HepG2 (cell line): ENCODE data around the gene FAM32A. TPM values are rescaled to one million over a fixed set of nuclear protein-coding genes. Genes with fewer than 3 reads are reported as not detected.

Source experiments
- ATAC-seq: fragments of 200-7000 bp; cut with Tn5 transposase; 3 replicates; pipeline ENCODE4 v1.9.1; 2020; ENCODE audit warnings: mild to moderate bottlenecking, moderate library complexity
- BruUV-seq: library from RNA; stranded (reverse); fragments of 400-500 nt; replicated peaks from 2 replicates; lab custom pipeline; 2021; lab: Mats Ljungman, UMichigan
- CTCF ChIA-PET: fragments of 300-600 bp; formaldehyde crosslinking; extraction: SDS; loops from one replicate; lab custom pipeline; 2021; ENCODE audit warnings: low total read pairs, inconsistent platforms, low intra/inter-chr PET ratio; lab: Yijun Ruan, JAX
- POLR2A ChIA-PET: fragments of 350-600 bp; sonication (Branson Sonifier 250); formaldehyde crosslinking; loops from one replicate; lab custom pipeline; 2020; ENCODE audit warnings: antibody characterized with exemption, inconsistent platforms; lab: Yijun Ruan, JAX
- DNase-seq: peaks from one replicate; pipeline ENCODE4 v3.0.0-alpha.2; 2015; ENCODE audit warnings: low spot score
- FAIRE-seq: peaks from 3 replicates; lab custom pipeline; 2011; peaks lifted over from hg19 to GRCh38; lab: Jason Lieb, UNC
- H2AFZ ChIP-seq: one replicate; pipeline ENCODE4 v1.6.1; 2011; ENCODE audit warnings: low read length, inconsistent platforms
- H3K27ac ChIP-seq: fragments of 300-600 bp; 3 replicates; pipeline ENCODE4 v1.8.0; 2011; ENCODE audit warnings: mixed run types, mild to moderate bottlenecking, mixed read lengths, low read length, inconsistent platforms; ENCODE audit not compliant: insufficient read depth; ENCODE audit errors: extremely low read length
- H3K27me3 ChIP-seq, 2 experiments: fragments of 200-600 bp in 1 of 2; 2 replicates in 1 of 2; 3 replicates in 1 of 2; pipeline versions ENCODE4 v1.6.0 to v1.8.0; 2011; ENCODE audit warnings: low read length in 2 of 2, mild to moderate bottlenecking in 2 of 2, moderate library complexity in 2 of 2, inconsistent platforms in 1 of 2; ENCODE audit not compliant: insufficient read depth in 2 of 2, control insufficient read depth in 1 of 2
- H3K36me3 ChIP-seq, 2 experiments: fragments of 200-600 bp in 1 of 2; replicated peaks in 1 of 2; 2 replicates in 1 of 2; 3 replicates in 1 of 2; pipeline versions ENCODE4 v1.5.1 to v1.8.0; 2011; ENCODE audit warnings: low read length in 2 of 2, inconsistent platforms in 1 of 2; ENCODE audit not compliant: insufficient read depth in 2 of 2, control insufficient read depth in 1 of 2
- H3K4me1 ChIP-seq: 2 replicates; pipeline ENCODE4 v1.5.1; 2012; ENCODE audit warnings: low read length, inconsistent platforms; ENCODE audit not compliant: insufficient read depth
- H3K4me2 ChIP-seq: 2 replicates; pipeline ENCODE4 v1.6.0; 2011; ENCODE audit warnings: low read depth, low read length, inconsistent platforms
- H3K4me3 ChIP-seq, 3 experiments: fragments of 200-600 bp in 1 of 3; sonication (generic), shearing (Covaris generic) in 1 of 3; replicated peaks in 1 of 3; 2 replicates each; pipeline ENCODE4 v1.5.1; 2011 to 2016; ENCODE audit warnings: low read length in 3 of 3, inconsistent platforms in 2 of 3, low read depth in 2 of 3, mild to moderate bottlenecking in 2 of 3, control low read depth in 1 of 3, mixed read lengths in 1 of 3; ENCODE audit not compliant: insufficient read depth in 1 of 3
- H3K79me2 ChIP-seq: one replicate; pipeline ENCODE4 v1.6.1; 2011; ENCODE audit warnings: low read length, inconsistent platforms; ENCODE audit not compliant: insufficient read depth
- H3K9ac ChIP-seq: 2 replicates; pipeline ENCODE4 v1.6.0; 2011; ENCODE audit warnings: mild to moderate bottlenecking, low read depth, low read length, inconsistent platforms; ENCODE audit not compliant: insufficient read depth
- H3K9me3 ChIP-seq: 2 replicates; pipeline ENCODE4 v1.5.1; 2012; ENCODE audit warnings: mild to moderate bottlenecking, low read length
- H4K20me1 ChIP-seq: 2 replicates; pipeline ENCODE4 v1.6.0; 2011; ENCODE audit warnings: inconsistent platforms, mild to moderate bottlenecking, low read length, moderate library complexity; ENCODE audit not compliant: insufficient read depth
- AKAP8 ChIP-seq: sonication (generic); formaldehyde crosslinking; IDR thresholded peaks from 2 replicates; pipeline ENCODE4 v1.5.1; 2020; ENCODE audit warnings: mild to moderate bottlenecking, missing genetic modification reagents
- CHD4 ChIP-seq: fragments of 200-600 bp; sonication (generic); IDR thresholded peaks from 2 replicates; pipeline ENCODE4 v1.7.0; 2017; ENCODE audit warnings: mild to moderate bottlenecking, low read length, borderline replicate concordance
- GZF1 ChIP-seq: sonication (generic); formaldehyde crosslinking; IDR thresholded peaks from 2 replicates; pipeline ENCODE4 v1.5.1; 2020; ENCODE audit warnings: mild to moderate bottlenecking, missing genetic modification reagents
- NAIF1 ChIP-seq: sonication (generic); formaldehyde crosslinking; IDR thresholded peaks from 2 replicates; pipeline ENCODE4 v1.5.0; 2020; ENCODE audit warnings: mild to moderate bottlenecking, missing genetic modification reagents, borderline replicate concordance
- NFIC ChIP-seq: IDR thresholded peaks from 2 replicates; pipeline ENCODE4 v1.6.1; 2012; ENCODE audit warnings: mild to moderate bottlenecking, low read length, inconsistent platforms
- RAD51 ChIP-seq: fragments of 450-650 bp; IDR thresholded peaks from 2 replicates; pipeline ENCODE4 v1.6.1; 2016; ENCODE audit warnings: borderline replicate concordance
- SMARCC2 ChIP-seq: fragments of 450-650 bp; IDR thresholded peaks from 2 replicates; pipeline ENCODE4 v1.6.1; 2017; ENCODE audit warnings: antibody characterized with exemption, mild to moderate bottlenecking
- SOX13 ChIP-seq, 3 experiments: fragments of 450-650 bp in 1 of 3; sonication (generic) in 1 of 3; formaldehyde crosslinking in 1 of 3; IDR thresholded peaks in 2 of 3; conservative IDR thresholded peaks in 1 of 3; 2 replicates each; pipeline versions ENCODE4 v1.5.0 to v1.6.1; 2016 to 2020; ENCODE audit warnings: antibody characterized with exemption in 1 of 3, mild to moderate bottlenecking in 1 of 3, missing compliant biosample characterization in 1 of 3, missing genetic modification reagents in 1 of 3, moderate library complexity in 1 of 3
- TCF7L2 ChIP-seq: IDR thresholded peaks from 2 replicates; pipeline ENCODE4 v1.6.1; 2011; ENCODE audit warnings: mild to moderate bottlenecking, low read depth, low read length, moderate library complexity
- ZBTB3 ChIP-seq: sonication (generic); formaldehyde crosslinking; IDR thresholded peaks from 2 replicates; pipeline ENCODE4 v1.4.0; 2020; ENCODE audit warnings: low read depth, mild to moderate bottlenecking, moderate library complexity, missing genetic modification reagents, borderline replicate concordance
- ZKSCAN1 ChIP-seq: fragments of 150-350 bp; IDR thresholded peaks from 2 replicates; pipeline ENCODE4 v1.6.1; 2014; ENCODE audit warnings: low read length
- ZNF24 ChIP-seq: fragments of 450-650 bp; IDR thresholded peaks from 2 replicates; pipeline ENCODE4 v1.6.1; 2017; ENCODE audit warnings: antibody characterized with exemption, mild to moderate bottlenecking
- ZNF264 ChIP-seq: sonication (generic); formaldehyde crosslinking; IDR thresholded peaks from 2 replicates; pipeline ENCODE4 v1.4.0; 2020; ENCODE audit warnings: missing genetic modification reagents
- ZNF329 ChIP-seq: sonication (generic); formaldehyde crosslinking; IDR thresholded peaks from 2 replicates; pipeline ENCODE4 v1.9.0; 2021; ENCODE audit warnings: low read depth, mild to moderate bottlenecking, missing genetic modification reagents
- ZNF556 ChIP-seq: sonication (generic); formaldehyde crosslinking; IDR thresholded peaks from 2 replicates; pipeline ENCODE4 v1.4.0; 2020; ENCODE audit warnings: mild to moderate bottlenecking, missing genetic modification reagents, borderline replicate concordance
- ZNF780A ChIP-seq: sonication (generic); formaldehyde crosslinking; IDR thresholded peaks from 2 replicates; pipeline ENCODE4 v1.8.0; 2022; ENCODE audit warnings: mild to moderate bottlenecking, missing genetic modification reagents, moderate library complexity
- WGBS: methylation state at CpG from one replicate; pipeline ENCODE4 v1.1.6; 2017; ENCODE audit warnings: low lambda C conversion rate; 5-methylcytosine and 5-hydroxymethylcytosine counted together
- in situ Hi-C: cut with HindIII; loops from 2 replicates; pipeline ENCODE4 v1.10.0; 2017; ENCODE audit warnings: low pct_unique_long_range_greater_than_20kb; ENCODE audit not compliant: extremely low pct_ligation_motif_present
- intact Hi-C: fragments of 100-400 bp; cut with micrococcal nuclease; formaldehyde crosslinking; loops from one replicate; pipeline ENCODE4 v1.10.0; 2022; ENCODE audit not compliant: unreplicated experiment
- polyA plus RNA-seq, 8 experiments: library from polyadenylated mRNA; depleted of rRNA in 3 of 8; stranded (reverse) in 7 of 8; unstranded in 1 of 8; fragments of >200 nt; fragmentation: Illumina TruSeq in 4 of 8; extraction: Trizol in 4 of 8; gene quantifications; 2 replicates each; pipeline versions ENCODE4 v1.2.1 to v1.2.3, GENCODE V29; 2011 to 2016; ENCODE audit warnings: low read depth in 4 of 8, missing spikeins in 1 of 8, mixed read lengths in 1 of 8; ENCODE audit not compliant: insufficient read depth in 1 of 8
- total RNA-seq, 5 experiments: library from RNA; depleted of rRNA; stranded (reverse); fragments of >200 nt; fragmentation: Illumina TruSeq; extraction: Trizol; gene quantifications; 2 replicates each; pipeline ENCODE4 v1.2.3, GENCODE V29; 2016; ENCODE audit warnings: low read depth in 1 of 5
- TF ChIP-seq, protein P1 (sequence below): IDR thresholded peaks from 2 replicates; pipeline ENCODE4 v1.4.0; 2020; ENCODE audit warnings: mild to moderate bottlenecking, missing genetic modification reagents

FAM32A gene
- total and polyA plus RNA-seq, 2 of the 13 experiments (the other 11 are each of a cell fraction or from before 2014, with no cell fraction given), result 85.8 to 86.2 TPM

DNA sequence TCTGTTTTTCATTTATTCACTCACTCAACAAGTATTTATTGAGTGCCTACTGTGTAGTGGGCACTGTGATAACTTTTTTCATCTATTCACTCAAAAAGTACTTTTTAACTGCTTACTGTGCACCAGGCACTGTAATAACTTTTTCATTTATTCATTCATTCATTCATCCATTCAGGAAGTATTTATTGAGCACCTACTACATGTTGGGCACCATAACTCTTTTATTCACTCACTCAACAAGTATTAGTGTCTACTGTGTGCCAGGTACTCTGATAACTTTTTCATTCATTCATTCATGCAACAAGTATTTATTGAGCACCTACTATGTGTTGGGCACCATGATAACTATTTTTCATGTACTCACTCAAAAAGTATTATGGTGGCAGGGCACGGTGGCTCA, 18.8 kb upstream of the FAM32A start:
- Histone ChIP-seq H3K27ac (no peak overlapping the region), H3K9ac (no peak overlapping the region), H3K4me2 (no peak overlapping the region), H3K27me3 (no peaks in the 10 kb centered on the region; a peak in 1 of 5 replicates), H3K36me3 (no peaks in the 10 kb centered on the region), H2AFZ (no peak overlapping the region), H3K9me3 (no peaks in the 10 kb centered on the region), H4K20me1 (no peaks in the 10 kb centered on the region), H3K4me3 (no peak overlapping the region), H3K79me2 (no peaks in the 10 kb centered on the region), H3K4me1 (peaks cover 36% of the 10 kb centered on the region)
- FAIRE-seq, result no peak
- ChIA-PET CTCF (no interaction called here), POLR2A (no interaction called here)
- in situ Hi-C loops (loop anchor here (25.0 kb wide), 1 partner anchor 529 kb away; the partner anchor contains the start of gene CYP4F3), intact Hi-C loops (no loop called here)
- no peak for ATAC-seq
- BruUV-seq, result no TSS peak
- TF ChIP-seq CHD4 (0 out of 2 replicates have a peak, but pooled peaks have one; percentile 37), RAD51 (no peak), ZKSCAN1 (peak; percentile 63; the same call in 1 of the 2 replicates), AKAP8 (CRISPR knock-in tag) (no peak), ZNF24 (peak; percentile 88)
- WGBS, result 82% methylated on average over 1 of the region's 1 CpG
- DNase-seq, result no peak

DNA sequence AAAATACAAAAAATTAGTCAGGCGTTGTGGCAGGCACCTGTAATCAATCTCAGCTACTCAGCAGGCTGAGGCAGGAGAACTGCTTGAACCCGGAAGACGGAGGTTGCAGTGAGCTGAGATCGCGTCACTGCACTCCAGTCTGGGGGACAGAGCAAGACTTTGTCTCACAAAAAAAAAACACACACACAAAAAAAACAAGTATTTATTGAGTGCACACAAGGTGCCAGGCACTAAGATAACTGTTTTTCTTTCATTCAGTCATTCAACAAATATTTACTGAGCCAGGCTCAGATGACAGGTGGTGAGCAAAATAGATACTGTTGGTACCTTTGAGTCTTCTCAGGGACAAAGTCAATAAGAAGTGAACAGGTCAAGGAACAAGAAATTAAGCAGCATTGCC, 18.2 kb upstream of the FAM32A start:
- under 1% methylated on average over 5 of the region's 5 CpGs for WGBS
- no peaks in the 10 kb centered on the region; a peak in 1 of 5 replicates for H3K27me3 ChIP-seq
- no peak overlapping the region for H2AFZ ChIP-seq
- peaks cover 37% of the 10 kb centered on the region for H3K4me1 ChIP-seq
- no peak for ATAC-seq
- no peak overlapping the region for H3K4me3 ChIP-seq
- no peaks in the 10 kb centered on the region for H3K79me2 ChIP-seq
- in situ Hi-C loops, result loop anchor here (25.0 kb wide), 1 partner anchor 530 kb away; the partner anchor contains the start of gene CYP4F3
- ChIA-PET CTCF (no interaction called here), POLR2A (no interaction called here)
- FAIRE-seq, result no peak
- no peaks in the 10 kb centered on the region for H3K36me3 ChIP-seq
- no peaks in the 10 kb centered on the region for H4K20me1 ChIP-seq
- BruUV-seq, result no TSS peak
- no peaks in the 10 kb centered on the region for H3K9me3 ChIP-seq
- DNase-seq, result peak; percentile 31
- H3K4me2 ChIP-seq, result peak overlapping the region; percentile 18; the same call in 1 of the 2 replicates
- H3K27ac ChIP-seq, result no peak overlapping the region
- H3K9ac ChIP-seq, result no peak overlapping the region
- intact Hi-C loops, result no loop called here
- TF ChIP-seq ZNF780A (CRISPR knock-in tag), result no peak
- TF ChIP-seq SOX13 (IDR thresholded peaks at IDR 0.05), result no peak
- TF ChIP-seq SOX13 (CRISPR knock-in tag; conservative IDR thresholded peaks at IDR 0.05 in 1 of 2, IDR thresholded peaks at IDR 0.05 in 1 of 2), result peak in 1 of 2 experiments; percentile 13; a peak in 1 of 4 replicates
- no peak for TF ChIP-seq NAIF1 (CRISPR knock-in tag)
- no peak for TF ChIP-seq SMARCC2
- TF ChIP-seq ZBTB3, result no peak
- no peak for TF ChIP-seq ZNF329
- no peak for TF ChIP-seq GZF1
- TF ChIP-seq, protein P1, sequence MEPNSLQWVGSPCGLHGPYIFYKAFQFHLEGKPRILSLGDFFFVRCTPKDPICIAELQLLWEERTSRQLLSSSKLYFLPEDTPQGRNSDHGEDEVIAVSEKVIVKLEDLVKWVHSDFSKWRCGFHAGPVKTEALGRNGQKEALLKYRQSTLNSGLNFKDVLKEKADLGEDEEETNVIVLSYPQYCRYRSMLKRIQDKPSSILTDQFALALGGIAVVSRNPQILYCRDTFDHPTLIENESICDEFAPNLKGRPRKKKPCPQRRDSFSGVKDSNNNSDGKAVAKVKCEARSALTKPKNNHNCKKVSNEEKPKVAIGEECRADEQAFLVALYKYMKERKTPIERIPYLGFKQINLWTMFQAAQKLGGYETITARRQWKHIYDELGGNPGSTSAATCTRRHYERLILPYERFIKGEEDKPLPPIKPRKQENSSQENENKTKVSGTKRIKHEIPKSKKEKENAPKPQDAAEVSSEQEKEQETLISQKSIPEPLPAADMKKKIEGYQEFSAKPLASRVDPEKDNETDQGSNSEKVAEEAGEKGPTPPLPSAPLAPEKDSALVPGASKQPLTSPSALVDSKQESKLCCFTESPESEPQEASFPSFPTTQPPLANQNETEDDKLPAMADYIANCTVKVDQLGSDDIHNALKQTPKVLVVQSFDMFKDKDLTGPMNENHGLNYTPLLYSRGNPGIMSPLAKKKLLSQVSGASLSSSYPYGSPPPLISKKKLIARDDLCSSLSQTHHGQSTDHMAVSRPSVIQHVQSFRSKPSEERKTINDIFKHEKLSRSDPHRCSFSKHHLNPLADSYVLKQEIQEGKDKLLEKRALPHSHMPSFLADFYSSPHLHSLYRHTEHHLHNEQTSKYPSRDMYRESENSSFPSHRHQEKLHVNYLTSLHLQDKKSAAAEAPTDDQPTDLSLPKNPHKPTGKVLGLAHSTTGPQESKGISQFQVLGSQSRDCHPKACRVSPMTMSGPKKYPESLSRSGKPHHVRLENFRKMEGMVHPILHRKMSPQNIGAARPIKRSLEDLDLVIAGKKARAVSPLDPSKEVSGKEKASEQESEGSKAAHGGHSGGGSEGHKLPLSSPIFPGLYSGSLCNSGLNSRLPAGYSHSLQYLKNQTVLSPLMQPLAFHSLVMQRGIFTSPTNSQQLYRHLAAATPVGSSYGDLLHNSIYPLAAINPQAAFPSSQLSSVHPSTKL (CRISPR knock-in tag), result peak; percentile 40; the same call in 1 of the 2 replicates
- no peak for TF ChIP-seq ZNF556 (CRISPR knock-in tag)
- no peak for TF ChIP-seq NFIC
- TF ChIP-seq TCF7L2, result no peak
- no peak for TF ChIP-seq ZNF264 (CRISPR knock-in tag)
